HG03342 (cell line): ENCODE measurements around the gene ADISSP.
"Not testable (repeated sequence)": the region's sequence is repeated elsewhere in the genome, so short reads cannot be mapped to it uniquely, and the experiment has no call there.

Experiments
- ATAC-seq: cut with Tn5 transposase; IDR thresholded peaks from one replicate; pipeline ENCODE4 v1.9.1; 2021; ENCODE audit warnings: mild to moderate bottlenecking, moderate library complexity; ENCODE audit not compliant: unreplicated experiment

Gene ADISSP

DNA sequence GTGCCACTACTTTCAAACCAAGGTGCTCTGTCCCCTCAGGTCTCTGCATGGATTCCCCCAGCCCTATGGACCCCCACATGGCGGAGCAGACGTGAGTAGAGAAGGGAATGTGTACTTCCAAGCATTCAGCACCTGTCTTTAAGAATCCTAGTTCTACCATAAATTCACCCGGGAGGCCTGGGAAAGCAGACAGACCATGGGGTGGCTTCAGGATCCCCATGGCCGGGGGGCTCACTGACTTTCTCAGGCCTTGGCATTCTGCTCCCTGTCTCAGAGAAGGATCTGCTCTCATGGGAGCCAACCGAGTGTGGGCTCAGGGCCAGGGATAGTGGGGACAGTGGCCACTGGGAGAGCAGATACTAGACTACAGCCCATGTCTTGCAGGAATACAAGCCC is 30.8 kb upstream of the ADISSP start:
- ATAC-seq: no peak

DNA sequence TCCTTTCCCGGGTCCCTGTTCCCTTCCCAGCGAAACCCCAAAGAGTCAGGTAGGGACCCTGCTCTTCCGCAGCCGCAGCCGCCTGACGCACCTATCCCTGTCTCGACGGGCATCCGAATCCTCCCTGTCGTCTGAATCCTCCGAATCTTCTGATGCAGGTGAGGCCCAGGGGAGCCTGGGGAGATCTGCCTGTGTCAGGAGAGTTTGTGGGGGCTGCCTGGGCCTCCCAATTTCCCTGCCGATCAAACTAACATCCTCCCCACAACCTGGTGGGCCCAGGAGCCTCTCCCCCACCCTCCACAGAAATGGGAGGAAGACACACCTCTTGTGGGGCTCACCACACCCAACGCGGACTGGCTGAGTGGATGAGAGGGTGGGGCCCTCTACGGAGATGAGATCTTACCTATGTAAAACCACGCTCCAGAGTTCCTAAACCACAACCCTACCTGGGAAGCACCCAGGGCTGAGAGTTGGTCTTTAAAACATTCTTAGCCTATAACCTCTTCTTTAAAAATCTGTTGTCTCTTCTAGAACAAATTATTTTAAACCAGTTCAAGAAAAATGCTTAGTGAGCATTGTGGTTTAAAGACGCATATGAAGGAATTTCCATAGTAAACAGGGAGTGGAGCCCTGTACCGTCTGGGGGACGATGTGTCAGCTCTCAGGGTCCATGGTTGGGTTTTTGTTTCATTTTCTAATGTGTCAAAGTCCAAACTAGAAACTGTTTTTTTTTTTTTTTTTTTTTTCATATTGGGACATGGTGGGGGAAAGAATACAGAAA is 30.2 kb upstream of the ADISSP start:
- ATAC-seq: no peak

DNA sequence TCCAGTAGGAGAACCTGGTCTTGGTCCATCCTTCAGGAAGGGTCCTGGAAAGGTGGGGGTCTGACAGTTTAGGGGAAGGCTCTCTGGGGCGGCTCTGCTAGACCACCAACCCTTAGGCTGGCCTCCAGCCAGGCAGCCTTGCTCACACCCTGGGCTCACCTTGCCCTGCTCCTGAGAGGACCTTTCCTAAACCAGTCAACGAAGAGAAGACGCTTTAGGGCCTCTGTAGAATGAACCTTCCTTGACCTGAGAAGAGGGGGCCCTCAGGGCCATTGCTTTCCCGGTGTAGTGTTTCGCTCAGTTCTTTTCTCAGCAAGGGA is 29.6 kb upstream of the ADISSP start:
- ATAC-seq: no peak

DNA sequence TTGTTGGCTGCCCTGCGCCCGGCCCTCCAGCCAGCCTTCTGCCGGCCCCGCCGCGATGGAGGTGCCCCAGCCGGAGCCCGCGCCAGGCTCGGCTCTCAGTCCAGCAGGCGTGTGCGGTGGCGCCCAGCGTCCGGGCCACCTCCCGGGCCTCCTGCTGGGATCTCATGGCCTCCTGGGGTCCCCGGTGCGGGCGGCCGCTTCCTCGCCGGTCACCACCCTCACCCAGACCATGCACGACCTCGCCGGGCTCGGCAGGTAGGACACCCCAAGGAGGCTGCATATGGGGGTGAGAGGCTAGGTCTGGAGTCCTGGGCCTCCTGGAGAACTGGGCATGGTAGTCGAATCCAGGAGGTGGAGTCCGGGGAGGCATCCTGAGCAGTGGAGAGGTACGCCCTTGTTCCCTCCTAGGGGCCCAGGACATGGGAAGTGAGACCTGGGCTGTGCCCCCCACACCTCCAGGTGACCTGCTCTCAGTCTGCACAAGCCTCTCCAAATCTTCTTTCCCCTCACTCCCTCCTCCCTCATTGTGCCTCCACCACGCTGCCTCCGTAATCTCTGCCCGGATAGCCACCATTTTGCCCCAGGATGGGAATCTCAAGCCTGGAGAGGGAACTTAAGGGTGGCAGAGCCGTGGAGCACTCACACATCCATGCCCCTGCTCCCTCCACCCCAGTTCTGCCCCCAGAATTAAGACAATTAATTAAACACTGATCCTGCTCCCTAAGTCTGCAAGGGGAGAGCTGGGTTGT is 29.1 kb upstream of the ADISSP start:
- ATAC-seq: peak; percentile 1

DNA sequence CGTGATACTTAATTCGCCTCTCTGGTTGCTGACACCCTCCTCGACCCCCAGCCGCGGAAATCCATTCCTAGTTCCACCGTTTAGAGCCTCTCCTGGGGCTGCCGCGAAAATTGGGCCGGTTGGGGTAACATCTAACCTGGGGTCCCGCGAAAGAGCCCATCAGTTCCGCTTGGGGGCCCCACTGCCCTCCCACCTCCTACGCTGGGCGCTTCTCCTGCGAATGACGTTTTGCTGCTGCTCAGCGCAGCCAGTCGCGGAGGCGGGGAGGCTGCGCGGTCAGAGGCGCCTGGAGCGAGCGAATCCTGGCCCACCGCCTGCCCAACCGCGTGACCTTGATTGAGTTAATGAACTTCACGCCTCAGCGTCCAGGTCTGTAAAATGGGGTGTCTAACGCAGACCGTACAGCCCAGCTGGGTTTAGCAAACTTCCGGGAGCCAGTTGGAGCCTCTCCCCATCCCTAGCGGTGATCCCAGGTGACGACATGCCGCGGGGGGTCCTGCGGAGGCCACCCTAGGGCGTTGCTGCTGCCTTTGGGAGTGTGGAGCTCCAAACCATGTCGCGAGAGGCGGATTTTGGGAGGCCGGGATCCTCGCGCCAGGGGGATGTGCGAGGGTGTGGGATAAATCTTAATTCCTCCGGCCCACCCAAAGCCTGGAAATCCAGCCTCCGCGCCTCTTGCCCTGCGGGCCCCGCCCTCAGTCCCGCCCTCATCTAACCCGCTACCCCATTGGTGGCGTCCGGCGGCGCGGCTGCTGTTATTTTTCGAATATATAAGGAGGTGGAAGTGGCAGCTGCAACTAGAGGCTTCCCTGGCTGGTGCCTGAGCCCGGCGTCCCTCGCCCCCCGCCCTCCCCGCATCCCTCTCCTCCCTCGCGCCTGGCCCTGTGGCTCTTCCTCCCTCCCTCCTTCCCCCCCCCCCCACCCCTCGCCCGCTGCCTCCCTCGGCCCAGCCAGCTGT is 28.2 kb upstream of the ADISSP start, which contains the start of gene CDC25B:
Gene CDC25B (plus strand): TSS at position 800 of the 958 bp plus-strand sequence. CDS start 222 bp downstream, outside the sequence.
- ATAC-seq: peak; percentile 57

DNA sequence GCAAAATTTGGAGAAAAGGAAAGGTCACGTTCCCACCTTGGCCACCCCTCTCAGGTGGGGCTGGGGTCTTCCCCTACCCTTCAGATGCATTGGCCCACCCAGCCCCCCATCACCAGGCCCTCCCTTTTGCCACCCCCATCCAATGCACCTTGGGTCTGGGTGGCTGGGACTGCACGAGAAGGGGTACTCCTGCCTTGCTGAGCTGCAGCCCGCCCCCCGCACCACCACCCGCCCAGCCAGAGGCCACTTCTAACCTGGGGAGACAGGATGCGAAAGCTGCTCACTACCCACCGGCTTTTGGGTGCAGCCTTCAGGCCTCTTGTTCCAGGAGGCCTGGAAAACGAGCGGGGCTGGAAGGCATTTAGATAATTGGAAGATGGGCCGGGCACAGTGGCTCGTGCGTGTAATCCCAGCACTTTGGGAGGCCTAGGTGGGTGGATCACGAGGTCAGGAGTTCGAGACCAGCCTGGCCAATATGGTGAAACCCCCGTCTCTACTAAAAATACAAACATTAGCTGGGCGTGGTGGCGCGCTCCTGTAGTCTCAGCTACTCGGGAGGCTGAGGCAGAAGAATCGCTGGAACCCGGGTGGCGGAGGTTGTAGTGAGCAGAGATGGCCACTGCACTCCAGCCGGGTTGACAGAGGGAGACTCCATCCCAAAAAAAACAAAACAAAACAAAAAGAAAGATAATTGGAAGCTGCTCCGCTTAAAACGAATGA is 27.3 kb upstream of the ADISSP start:
- no peak for ATAC-seq

- ATAC-seq: not testable (repeated sequence)
Measured at GRCh38 chr20:3794168-3794567, 26.6 kb upstream of the ADISSP start.

DNA sequence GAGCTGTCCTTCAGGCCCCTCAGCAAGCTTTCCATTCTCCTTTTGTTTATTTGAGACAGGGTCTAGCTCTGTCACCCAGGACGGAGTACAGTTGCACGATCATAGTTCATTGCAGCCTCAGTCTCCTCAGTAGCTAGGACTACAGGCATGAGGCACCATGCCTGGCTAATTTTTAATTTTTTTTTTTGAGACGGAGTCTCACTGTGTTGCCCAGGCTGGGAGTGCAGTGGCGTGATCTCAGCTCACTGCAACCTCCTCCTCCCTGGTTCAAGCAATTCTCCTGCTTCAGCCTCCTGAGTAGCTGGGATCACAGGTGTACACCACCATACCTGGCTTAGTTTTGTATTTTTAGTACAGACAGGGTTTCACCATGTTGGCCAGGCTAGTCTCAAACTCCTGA is 21.6 kb upstream of the ADISSP start:
- not testable (repeated sequence) for ATAC-seq

- no peak for ATAC-seq
Measured at GRCh38 chr20:3788685-3789155, 21.2 kb upstream of the ADISSP start.

GRCh38 chr20:3787324-3788014 is 19.9 kb upstream of the ADISSP start:
- no peak for ATAC-seq

GRCh38 chr20:3786665-3787323 is 19.2 kb upstream of the ADISSP start, which contains the start of gene CENPB:
Gene CENPB (minus strand): TSS chr20:3786740. CDS start chr20:3786483, 257 bp downstream.
- peak; percentile 76 for ATAC-seq

DNA sequence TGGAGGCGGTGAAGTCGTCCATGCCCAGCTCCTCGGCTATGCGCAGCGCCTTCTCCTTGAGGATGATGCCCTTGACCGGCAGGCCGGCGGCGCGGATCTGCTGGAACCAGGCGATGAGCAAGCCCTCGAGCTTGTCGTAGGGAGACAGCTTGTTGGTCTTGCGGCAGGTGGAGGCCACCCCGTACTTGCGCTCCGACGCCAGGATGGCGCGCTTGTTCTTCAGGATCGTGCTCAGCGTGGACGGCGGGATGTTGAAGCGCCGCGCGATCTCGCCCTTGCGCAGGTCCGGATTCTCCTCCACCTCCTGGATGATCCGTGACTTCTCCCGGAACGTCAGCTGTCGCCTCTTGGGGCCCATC is 18.6 kb upstream of the ADISSP start:
- peak; percentile 15 for ATAC-seq

DNA sequence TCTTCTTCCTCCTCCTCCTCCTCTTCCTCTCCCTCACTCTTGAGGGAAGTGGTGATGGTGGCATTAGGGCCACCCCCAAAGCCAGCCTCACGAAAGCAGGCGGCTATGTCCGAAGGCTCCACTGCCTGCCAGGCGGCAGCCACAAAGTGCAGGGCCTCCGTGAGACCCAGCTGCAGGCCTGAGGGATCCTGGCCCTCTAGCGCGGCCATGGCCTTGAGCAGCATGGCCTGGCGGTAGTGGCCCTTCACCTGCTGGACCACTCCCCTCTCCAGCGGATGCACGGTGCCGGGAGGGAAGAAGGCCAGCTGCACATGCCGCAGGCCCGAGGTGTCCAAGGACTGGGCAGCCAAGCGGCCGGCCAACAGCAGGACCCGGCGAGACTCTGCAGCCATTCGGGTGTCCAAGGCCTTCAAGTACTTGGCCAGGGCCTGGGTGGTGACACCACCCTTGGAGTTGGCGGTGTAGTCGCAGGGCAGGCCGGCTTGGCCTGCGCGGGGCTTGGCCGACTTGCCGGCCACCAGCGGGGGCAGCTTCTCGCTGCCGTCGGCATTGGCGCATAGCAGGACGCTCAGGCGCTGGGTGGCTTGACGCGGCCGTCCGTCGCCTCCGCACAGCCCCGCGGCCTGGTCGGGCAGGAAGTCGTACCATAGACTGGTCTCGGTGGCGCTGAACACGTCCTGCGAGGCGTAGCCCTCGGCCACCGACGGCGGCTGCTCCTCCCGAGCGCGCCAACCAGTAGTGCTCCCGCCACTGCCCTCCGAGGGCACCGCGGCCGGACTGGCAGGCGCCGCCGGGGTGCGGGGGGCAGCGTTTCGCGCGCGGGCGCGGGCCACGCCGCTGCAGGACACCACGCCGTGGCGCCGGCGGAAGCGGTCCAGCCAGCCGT is 17.9 kb upstream of the ADISSP start:
- ATAC-seq: no peak

DNA sequence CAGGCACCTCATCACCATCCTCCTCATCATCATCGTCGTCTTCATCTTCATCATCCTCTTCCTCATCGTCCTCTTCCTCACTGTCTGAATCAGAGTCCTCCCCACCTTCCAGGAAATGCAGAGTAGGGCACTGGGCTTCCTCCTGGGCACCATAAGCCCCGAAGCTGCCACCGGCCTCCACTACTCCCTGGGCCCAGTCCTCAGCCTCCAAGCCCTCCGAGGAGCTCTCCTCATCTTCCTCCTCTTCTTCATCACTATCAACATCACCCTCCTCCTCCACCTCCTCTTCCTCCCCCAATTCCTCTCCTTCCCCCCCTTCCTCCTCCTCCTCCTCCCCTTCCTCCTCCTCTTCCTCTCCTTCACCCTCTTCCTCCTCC is 17.3 kb upstream of the ADISSP start:
- no peak for ATAC-seq

DNA sequence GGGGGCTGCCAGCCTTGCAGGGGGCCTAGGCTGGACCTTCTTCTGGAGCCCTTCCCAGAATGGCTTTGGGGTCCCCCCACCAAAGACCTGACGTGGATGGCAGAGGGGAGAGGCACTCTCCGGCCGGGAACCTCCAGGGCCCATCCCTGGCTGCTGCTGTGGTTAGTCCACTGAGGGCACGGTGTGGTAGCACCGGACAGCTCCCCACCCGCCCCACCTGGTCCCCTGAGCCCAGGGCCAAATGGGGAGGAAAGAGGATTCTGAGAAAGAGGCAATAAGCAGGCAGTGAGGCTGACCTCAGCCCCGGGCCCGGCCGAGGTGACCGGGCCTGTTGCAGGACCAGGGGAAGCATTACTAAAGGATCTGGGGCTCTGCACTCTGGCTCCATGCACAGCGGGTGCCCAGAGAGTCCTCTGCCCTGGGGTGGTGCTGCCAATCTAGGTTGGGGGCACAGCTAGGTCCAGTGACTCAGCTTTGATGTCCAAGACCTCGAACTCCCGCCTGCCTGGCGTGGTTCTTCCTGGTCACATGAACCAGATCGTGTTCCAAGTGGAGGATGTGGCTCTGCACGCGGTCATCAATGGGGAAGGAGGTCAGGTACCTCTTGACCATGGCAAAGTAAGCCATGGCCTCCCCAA is 16.8 kb upstream of the ADISSP start:
- ATAC-seq: no peak

DNA sequence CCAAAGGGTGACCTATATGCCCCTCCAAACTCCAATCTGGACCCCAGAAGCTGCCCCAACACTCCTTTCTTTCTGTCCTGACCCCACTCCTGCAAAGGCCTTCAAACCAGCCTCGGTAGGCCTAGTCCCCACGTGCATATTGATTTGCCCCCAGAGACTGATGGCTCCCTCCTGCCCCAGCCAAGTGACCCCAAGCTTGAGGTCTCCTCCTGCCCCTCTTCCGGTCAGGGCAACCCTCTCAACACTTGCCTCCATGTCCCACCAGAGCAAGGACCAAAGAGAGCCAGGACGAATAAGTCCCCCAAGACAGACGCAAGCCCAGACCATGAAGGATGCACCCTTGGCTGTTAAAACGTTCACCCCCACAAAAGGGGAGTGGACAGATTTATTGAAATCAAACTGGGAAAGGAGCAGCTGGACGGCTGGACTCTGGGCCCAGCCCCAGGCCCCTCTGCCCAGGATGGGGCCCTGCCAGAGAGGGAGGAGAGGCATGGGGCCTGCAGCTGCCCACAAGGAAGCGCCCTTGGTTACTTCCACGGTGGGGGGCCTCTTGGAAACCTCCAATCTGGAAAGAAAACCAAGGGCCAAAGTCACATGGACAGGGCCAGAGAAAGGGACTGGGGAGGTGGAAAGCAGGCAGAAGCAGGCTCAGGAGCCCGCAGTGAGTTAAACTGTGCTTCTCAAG is 16.1 kb upstream of the ADISSP start:
- no peak for ATAC-seq

- ATAC-seq: no peak
Measured at GRCh38 chr20:3783068-3783489, 15.5 kb upstream of the ADISSP start.
